ENCODE results near the gene TAAR1.
"Not testable (repeated sequence)": the region's sequence is repeated elsewhere in the genome, so short reads cannot be mapped to it uniquely, and the experiment has no call there.

Gene TAAR1

GRCh38 chr6:132616677-132617076 is 42.3 kb downstream of the TAAR1 start:
- H3K4me3 ChIP-seq (ENCODE audit: low read depth, low read length): no peak overlapping the region
- TF ChIP-seq CTCF (IDR thresholded peaks at IDR 0.05; ENCODE audit: control insufficient read depth, extremely low read depth, insufficient read depth): no peak
- no peak for DNase-seq (ENCODE audit: low read depth)

GRCh38 chr6:132614554-132614953 is 44.4 kb downstream of the TAAR1 start:
- TF ChIP-seq CTCF (IDR thresholded peaks at IDR 0.05; ENCODE audit: control insufficient read depth, extremely low read depth, insufficient read depth): no peak
- H3K4me3 ChIP-seq (ENCODE audit: low read depth, low read length): no peak overlapping the region
- no peak for DNase-seq (ENCODE audit: low read depth)

- no peak for TF ChIP-seq CTCF (IDR thresholded peaks at IDR 0.05; ENCODE audit: control insufficient read depth, extremely low read depth, insufficient read depth)
- no peak for DNase-seq (ENCODE audit: low read depth)
- no peak overlapping the region for H3K4me3 ChIP-seq (ENCODE audit: low read depth, low read length)
Measured at GRCh38 chr6:132612449-132613108, 46.4 kb downstream of the TAAR1 start.

GRCh38 chr6:132611616-132612015 is 47.4 kb downstream of the TAAR1 start:
- no peak for TF ChIP-seq CTCF (IDR thresholded peaks at IDR 0.05; ENCODE audit: control insufficient read depth, extremely low read depth, insufficient read depth)
- H3K4me3 ChIP-seq (ENCODE audit: low read depth, low read length): no peak overlapping the region
- DNase-seq (ENCODE audit: low read depth): no peak

GRCh38 chr6:132607544-132608233 is 51.3 kb downstream of the TAAR1 start:
- DNase-seq (ENCODE audit: low read depth): no peak
- TF ChIP-seq CTCF (IDR thresholded peaks at IDR 0.05; ENCODE audit: control insufficient read depth, extremely low read depth, insufficient read depth): no peak
- H3K4me3 ChIP-seq (ENCODE audit: low read depth, low read length): no peak overlapping the region

- TF ChIP-seq CTCF (IDR thresholded peaks at IDR 0.05; ENCODE audit: control insufficient read depth, extremely low read depth, insufficient read depth): no peak
- no peak overlapping the region for H3K4me3 ChIP-seq (ENCODE audit: low read depth, low read length)
- DNase-seq (ENCODE audit: low read depth): no peak
Measured at GRCh38 chr6:132604635-132605152, 54.3 kb downstream of the TAAR1 start.

- not testable (repeated sequence) for H3K4me3 ChIP-seq (ENCODE audit: low read depth, low read length); DNase-seq (ENCODE audit: low read depth)
Measured at GRCh38 chr6:132600900-132601299, 58.1 kb downstream of the TAAR1 start.
